Fibroblast of lung (primary cell): ENCODE results near the gene ZBED6. TPM values are rescaled to one million over a fixed set of nuclear protein-coding genes. Genes with fewer than 3 reads are reported as not detected.
"Not testable (repeated sequence)": the region's sequence is repeated elsewhere in the genome, so short reads cannot be mapped to it uniquely, and the experiment has no call there.

ENCODE experiments used
- DNase-seq, 2 donors: peaks; one replicate each; pipeline versions ENCODE4 v3.0.0 to v3.0.0-alpha.2; 2010; ENCODE audit warnings: low read depth in 2 of 2
- H2AFZ ChIP-seq: 2 replicates; pipeline ENCODE4 v1.5.1; 2012; ENCODE audit warnings: low read length, control low read depth, inconsistent platforms
- H3K27ac ChIP-seq: 2 replicates; pipeline ENCODE4 v1.5.1; 2011; ENCODE audit warnings: low read length, control low read depth; ENCODE audit not compliant: insufficient read depth
- H3K27me3 ChIP-seq: 2 replicates; pipeline ENCODE4 v1.5.1; 2011; ENCODE audit warnings: mild to moderate bottlenecking, low read length; ENCODE audit not compliant: control insufficient read depth, insufficient read depth
- H3K36me3 ChIP-seq: 2 replicates; pipeline ENCODE4 v1.5.1; 2011; ENCODE audit warnings: low read length; ENCODE audit not compliant: control insufficient read depth, insufficient read depth
- H3K4me1 ChIP-seq: 2 replicates; pipeline ENCODE4 v1.5.1; 2011; ENCODE audit warnings: low read length; ENCODE audit not compliant: control insufficient read depth, insufficient read depth; ENCODE audit errors: extremely low read depth
- H3K4me2 ChIP-seq: 2 replicates; pipeline ENCODE4 v1.5.1; 2011; ENCODE audit warnings: low read length, control low read depth; ENCODE audit not compliant: insufficient read depth; ENCODE audit errors: extremely low read depth
- H3K4me3 ChIP-seq, 4 experiments: fragments of 200-600 bp in 1 of 4; sonication (generic) in 1 of 4; replicated peaks in 1 of 4; 2 replicates each; pipeline ENCODE4 v1.5.1; 2011 to 2016; ENCODE audit warnings: low read length in 4 of 4, low read depth in 3 of 4, mild to moderate bottlenecking in 3 of 4, control low read depth in 2 of 4, inconsistent platforms in 1 of 4, mixed read lengths in 1 of 4; ENCODE audit not compliant: insufficient read depth in 1 of 4; ENCODE audit errors: control extremely low read depth in 1 of 4
- H3K79me2 ChIP-seq: 2 replicates; pipeline ENCODE4 v1.5.1; 2012; ENCODE audit warnings: mild to moderate bottlenecking, low read length, inconsistent platforms; ENCODE audit not compliant: control insufficient read depth, insufficient read depth
- H3K9ac ChIP-seq: 2 replicates; pipeline ENCODE4 v1.5.1; 2011; ENCODE audit warnings: mild to moderate bottlenecking, low read length, control low read depth; ENCODE audit not compliant: insufficient read depth
- H3K9me3 ChIP-seq: 2 replicates; pipeline ENCODE4 v1.5.1; 2012; ENCODE audit warnings: low read depth, low read length; ENCODE audit not compliant: control insufficient read depth, insufficient read depth
- H4K20me1 ChIP-seq: 2 replicates; pipeline ENCODE4 v1.5.1; 2011; ENCODE audit warnings: low read length; ENCODE audit not compliant: control insufficient read depth, insufficient read depth; ENCODE audit errors: extremely low read depth
- CTCF ChIP-seq, 2 donors: IDR thresholded peaks in 1 of 2; conservative IDR thresholded peaks in 1 of 2; 1 replicate in 1 of 2; 2 replicates in 1 of 2; pipeline ENCODE4 v1.5.1; 2011 to 2012; ENCODE audit warnings: low read length in 2 of 2, control low read depth in 1 of 2, inconsistent platforms in 1 of 2, low read depth in 1 of 2, mild to moderate bottlenecking in 1 of 2
- EZH2 ChIP-seq: IDR thresholded peaks from 2 replicates; pipeline ENCODE4 v1.5.1; 2012; ENCODE audit warnings: low read length, control low read depth, mild to moderate bottlenecking; ENCODE audit errors: missing control alignments
- polyA plus RNA-seq, 2 donors: library from polyadenylated mRNA; depleted of rRNA in 1 of 2; stranded (reverse) in 1 of 2; unstranded in 1 of 2; fragments of >200 nt; gene quantifications; 2 replicates each; pipeline ENCODE4 v1.2.1, GENCODE V29; 2011 to 2012; ENCODE audit warnings: missing spikeins in 1 of 2
- total RNA-seq: library from RNA; depleted of rRNA; stranded (reverse); fragments of >200 nt; gene quantifications from 2 replicates; pipeline ENCODE4 v1.2.1, GENCODE V29; 2014

ZBED6 gene
- total and polyA plus RNA-seq, 2 donors (not counting 1 experiment from before 2014, with no cell fraction given) = 12.7 to 19.5 TPM

DNA sequence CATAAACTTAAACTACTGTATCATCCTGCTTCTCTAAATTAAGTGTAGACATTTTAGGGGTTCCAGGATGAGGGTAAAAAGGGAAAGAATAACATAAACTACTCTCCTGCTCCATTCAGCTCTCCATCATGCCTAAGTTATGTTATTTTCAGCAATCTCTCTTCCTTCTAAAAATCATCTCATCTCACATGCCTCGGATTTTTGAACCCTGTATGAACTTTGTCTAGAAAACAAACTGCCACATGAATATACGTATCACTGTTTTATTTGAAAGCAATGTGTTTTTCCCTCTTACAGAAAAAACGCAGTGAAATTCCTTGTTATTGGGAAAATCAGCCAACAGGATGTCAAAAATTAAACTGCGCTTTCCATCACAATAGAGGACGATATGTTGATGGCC is 32.6 kb downstream of the ZBED6 start:
- H3K79me2 ChIP-seq = peaks cover 17% of the 10 kb centered on the region
- H3K4me3 ChIP-seq = no peak overlapping the region
- no peak overlapping the region for H3K4me2 ChIP-seq
- H3K27me3 ChIP-seq = no peaks in the 10 kb centered on the region
- H3K9ac ChIP-seq = no peak overlapping the region
- DNase-seq = no peak
- H4K20me1 ChIP-seq = no peaks in the 10 kb centered on the region
- no peaks in the 10 kb centered on the region for H3K4me1 ChIP-seq
- TF ChIP-seq CTCF (conservative IDR thresholded peaks at IDR 0.05 in 1 of 2, IDR thresholded peaks at IDR 0.05 in 1 of 2; ENCODE audit: low read depth in 1 of 2, low read length in 2 of 2) (no peak), EZH2 (no peak)
- H3K36me3 ChIP-seq = no peaks in the 10 kb centered on the region
- H3K9me3 ChIP-seq = no peaks in the 10 kb centered on the region
- H2AFZ ChIP-seq = no peak overlapping the region
- no peak overlapping the region for H3K27ac ChIP-seq

DNA sequence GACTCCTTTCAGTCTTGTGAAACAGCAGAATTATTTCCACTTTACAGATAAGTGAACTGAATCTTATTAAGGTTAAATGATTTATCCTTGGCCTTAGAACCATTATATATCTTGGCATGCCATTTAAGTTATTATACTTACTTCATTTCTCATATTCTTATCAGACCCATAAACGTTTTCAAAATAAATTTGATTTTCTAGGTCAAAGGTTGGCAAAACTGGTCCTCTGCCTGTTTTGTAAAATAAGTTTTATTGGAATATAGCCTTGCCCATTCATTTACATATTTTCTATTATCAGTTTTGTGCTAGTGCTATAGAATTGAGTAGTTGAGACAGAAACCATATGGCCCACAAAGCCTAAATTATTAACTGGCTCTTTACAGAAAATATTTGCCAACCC is 33.1 kb downstream of the ZBED6 start:
- H3K4me3 ChIP-seq = no peak overlapping the region
- no peaks in the 10 kb centered on the region for H3K27me3 ChIP-seq
- no peaks in the 10 kb centered on the region for H3K4me1 ChIP-seq
- no peak overlapping the region for H3K27ac ChIP-seq
- peaks cover 13% of the 10 kb centered on the region for H3K79me2 ChIP-seq
- TF ChIP-seq CTCF (conservative IDR thresholded peaks at IDR 0.05 in 1 of 2, IDR thresholded peaks at IDR 0.05 in 1 of 2; ENCODE audit: low read depth in 1 of 2, low read length in 2 of 2) = no peak
- no peak for TF ChIP-seq EZH2
- no peaks in the 10 kb centered on the region for H4K20me1 ChIP-seq
- H3K9me3 ChIP-seq = no peaks in the 10 kb centered on the region
- no peaks in the 10 kb centered on the region for H3K36me3 ChIP-seq
- H2AFZ ChIP-seq = no peak overlapping the region
- H3K4me2 ChIP-seq = no peak overlapping the region
- DNase-seq = no peak
- no peak overlapping the region for H3K9ac ChIP-seq

GRCh38 chr1:203829247-203829646 is 33.8 kb downstream of the ZBED6 start:
- H2AFZ ChIP-seq, H3K9me3 ChIP-seq, H3K4me3 ChIP-seq, H3K27ac ChIP-seq, H3K4me2 ChIP-seq, H3K9ac ChIP-seq, H3K36me3 ChIP-seq, H3K27me3 ChIP-seq, H3K4me1 ChIP-seq, H4K20me1 ChIP-seq: not testable (repeated sequence)
- peaks cover 13% of the 10 kb centered on the region for H3K79me2 ChIP-seq
- peak in 1 of 2 donors; percentile 17 for DNase-seq
